ENCODE data around the gene SMYD3. TPM values are rescaled to one million over a fixed set of nuclear protein-coding genes. Genes with fewer than 3 reads are reported as not detected.

The SMYD3 gene
- total and polyA plus RNA-seq, 2 donors (not counting 1 experiment from before 2014, with no cell fraction given) = 9.7 to 37.2 TPM

GRCh38 chr1:245700631-245701030 lies 806.4 kb downstream of the SMYD3 start:
- Histone ChIP-seq H3K4me2 (replicated peaks; ENCODE audit: low read depth, low read length, poor library complexity, severe bottlenecking) (no peak overlapping the region), H2AFZ (ENCODE audit: insufficient read depth, low read depth, low read length, poor library complexity, severe bottlenecking) (no peak overlapping the region), H3K36me3 (replicated peaks in 1 of 2; ENCODE audit: control extremely low read depth in 1 of 2, control insufficient read depth in 1 of 2, extremely low read depth in 1 of 2, insufficient read depth in 2 of 2, low read length in 1 of 2) (no peaks in the 10 kb centered on the region), H3K9me3 (ENCODE audit: control extremely low read depth in 1 of 3, control insufficient read depth in 2 of 3, insufficient read depth in 1 of 3, low read length in 2 of 3) (peaks cover 0 to 5% (median 0%) of the 10 kb centered on the region in 3 donors), H3K4me3 (ENCODE audit: control extremely low read depth in 1 of 5, extremely low read depth in 1 of 5, insufficient read depth in 1 of 5, low read depth in 2 of 5, low read length in 4 of 5) (no peak overlapping the region), H3K4me1 (ENCODE audit: control insufficient read depth in 2 of 2, insufficient read depth in 2 of 2, low read length in 2 of 2) (peaks cover 11 to 18% of the 10 kb centered on the region in 2 donors), H3K79me2 (ENCODE audit: control insufficient read depth, insufficient read depth, low read length) (no peaks in the 10 kb centered on the region), H3K27ac (ENCODE audit: low read length in 2 of 2) (no peak overlapping the region), H3K27me3 (replicated peaks in 1 of 4; ENCODE audit: control extremely low read depth in 1 of 4, control insufficient read depth in 3 of 4, insufficient read depth in 4 of 4, low read length in 3 of 4) (peaks cover 0 to 2% (median 0%) of the 10 kb centered on the region in 4 experiments), H4K20me1 (ENCODE audit: control insufficient read depth, insufficient read depth, low read length, poor library complexity, severe bottlenecking) (no peaks in the 10 kb centered on the region), H3K9ac (ENCODE audit: low read length) (no peak overlapping the region)
- ChIA-PET POLR2A (no interaction called here), CTCF (no interaction called here)
- intact Hi-C loops (cut with micrococcal nuclease) = no loop called here
- 93% methylated on average over 13 of the region's 13 CpGs for WGBS (ENCODE audit: insufficient coverage)
- DNase-seq (no peak), ATAC-seq (ENCODE audit: low read depth) (no peak)
- Mint-ChIP-seq H3K27ac (no peak overlapping the region), H3K4me1 (peaks cover 19% of the 10 kb centered on the region), H3K4me3 (no peak overlapping the region), H3K9me3 (ENCODE audit: insufficient read depth) (no peaks in the 10 kb centered on the region), H3K27me3 (no peaks in the 10 kb centered on the region)
- TF ChIP-seq, protein P1, sequence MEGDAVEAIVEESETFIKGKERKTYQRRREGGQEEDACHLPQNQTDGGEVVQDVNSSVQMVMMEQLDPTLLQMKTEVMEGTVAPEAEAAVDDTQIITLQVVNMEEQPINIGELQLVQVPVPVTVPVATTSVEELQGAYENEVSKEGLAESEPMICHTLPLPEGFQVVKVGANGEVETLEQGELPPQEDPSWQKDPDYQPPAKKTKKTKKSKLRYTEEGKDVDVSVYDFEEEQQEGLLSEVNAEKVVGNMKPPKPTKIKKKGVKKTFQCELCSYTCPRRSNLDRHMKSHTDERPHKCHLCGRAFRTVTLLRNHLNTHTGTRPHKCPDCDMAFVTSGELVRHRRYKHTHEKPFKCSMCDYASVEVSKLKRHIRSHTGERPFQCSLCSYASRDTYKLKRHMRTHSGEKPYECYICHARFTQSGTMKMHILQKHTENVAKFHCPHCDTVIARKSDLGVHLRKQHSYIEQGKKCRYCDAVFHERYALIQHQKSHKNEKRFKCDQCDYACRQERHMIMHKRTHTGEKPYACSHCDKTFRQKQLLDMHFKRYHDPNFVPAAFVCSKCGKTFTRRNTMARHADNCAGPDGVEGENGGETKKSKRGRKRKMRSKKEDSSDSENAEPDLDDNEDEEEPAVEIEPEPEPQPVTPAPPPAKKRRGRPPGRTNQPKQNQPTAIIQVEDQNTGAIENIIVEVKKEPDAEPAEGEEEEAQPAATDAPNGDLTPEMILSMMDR (IDR thresholded peaks at IDR 0.05) = no peak
- no peak for TF ChIP-seq EZH2 (IDR thresholded peaks at IDR 0.05; ENCODE audit: borderline replicate concordance, insufficient read depth, low read depth, low read length, poor library complexity, severe bottlenecking)

Small RNA genes within 50 kb of the gene (small RNA-seq; reads per million reads assigned to genes)
- gene AL356583.2 (ENCODE audit: insufficient read length, low read depth, low replicate concordance) (not detected), gene RF00019 (ENCODE audit: insufficient read length, low read depth, low replicate concordance) (not detected), gene RNU6-1283P (ENCODE audit: insufficient read length, low read depth, low replicate concordance) (not detected)

Other genes starting within 250 kb of the SMYD3 start
- gene TFB2M, start 59.0 kb upstream of the SMYD3 start, total RNA-seq = 11.6 and 14.7 TPM in 2 replicates
- gene TFB2M, start 59.0 kb upstream of the SMYD3 start, polyA plus RNA-seq = 8.8 and 11.6 TPM in 2 replicates
- gene CNST, start 59.2 kb upstream of the SMYD3 start, total RNA-seq = 54.0 and 54.6 TPM in 2 replicates
- gene CNST, start 59.2 kb upstream of the SMYD3 start, polyA plus RNA-seq = 26.9 and 60.5 TPM in 2 replicates
- gene SCCPDH, start 217.1 kb upstream of the SMYD3 start, total RNA-seq = 5.8 and 6.6 TPM in 2 replicates
- gene SCCPDH, start 217.1 kb upstream of the SMYD3 start, polyA plus RNA-seq = 1.7 and 3.0 TPM in 2 replicates